ENCODE data around the gene TTLL11.
A peak's percentile ranks its signal among the peaks of the same experiment; 100 is the strongest.

TTLL11 gene

GRCh38 chr9:121975801-121976277 is 117.3 kb downstream of the TTLL11 start:
- no peak for TF ChIP-seq CTCF (IDR thresholded peaks at IDR 0.05; ENCODE audit: insufficient read depth, low read depth, low read length, missing control alignments)
- H3K4me3 ChIP-seq (ENCODE audit: low read length): no peak overlapping the region
- DNase-seq (ENCODE audit: low read depth): peak; percentile 80

GRCh38 chr9:121974421-121974820 is 118.7 kb downstream of the TTLL11 start:
- no peak overlapping the region for H3K4me3 ChIP-seq (ENCODE audit: low read length)
- peak; percentile 87 for DNase-seq (ENCODE audit: low read depth)
- no peak for TF ChIP-seq CTCF (IDR thresholded peaks at IDR 0.05; ENCODE audit: insufficient read depth, low read depth, low read length, missing control alignments)

- no peak overlapping the region for H3K4me3 ChIP-seq (ENCODE audit: low read length)
- TF ChIP-seq CTCF (IDR thresholded peaks at IDR 0.05; ENCODE audit: insufficient read depth, low read depth, low read length, missing control alignments): no peak
- DNase-seq (ENCODE audit: low read depth): peak; percentile 98
Observed at GRCh38 chr9:121972501-121972981, 120.6 kb downstream of the TTLL11 start.

- TF ChIP-seq CTCF (IDR thresholded peaks at IDR 0.05; ENCODE audit: insufficient read depth, low read depth, low read length, missing control alignments): no peak
- peak; percentile 82 for DNase-seq (ENCODE audit: low read depth)
- no peak overlapping the region for H3K4me3 ChIP-seq (ENCODE audit: low read length)
Observed at GRCh38 chr9:121968056-121968455, 125.1 kb downstream of the TTLL11 start.

- H3K4me3 ChIP-seq (ENCODE audit: low read length): no peak overlapping the region
- DNase-seq (ENCODE audit: low read depth): no peak
- TF ChIP-seq CTCF (IDR thresholded peaks at IDR 0.05; ENCODE audit: insufficient read depth, low read depth, low read length, missing control alignments): no peak
Observed at GRCh38 chr9:121966706-121967105, 126.4 kb downstream of the TTLL11 start.

- no peak for TF ChIP-seq CTCF (IDR thresholded peaks at IDR 0.05; ENCODE audit: insufficient read depth, low read depth, low read length, missing control alignments)
- peak overlapping the region; percentile 56 for H3K4me3 ChIP-seq (ENCODE audit: low read length)
- DNase-seq (ENCODE audit: low read depth): peak; percentile 93
Observed at GRCh38 chr9:121963528-121963995, 129.5 kb downstream of the TTLL11 start.

- no peak for TF ChIP-seq CTCF (IDR thresholded peaks at IDR 0.05; ENCODE audit: insufficient read depth, low read depth, low read length, missing control alignments)
- peak overlapping the region; percentile 56 for H3K4me3 ChIP-seq (ENCODE audit: low read length)
- DNase-seq (ENCODE audit: low read depth): peak; percentile 51
Observed at GRCh38 chr9:121962421-121962820, 130.7 kb downstream of the TTLL11 start.
